HG03045 (cell line): ENCODE data around the gene CDC20.

ENCODE experiments used
- ATAC-seq: cut with Tn5 transposase; IDR thresholded peaks from one replicate; pipeline ENCODE4 v1.9.1; 2021; ENCODE audit warnings: mild to moderate bottlenecking, moderate library complexity; ENCODE audit not compliant: unreplicated experiment

CDC20 gene

GRCh38 chr1:43327549-43328292 is 31.1 kb upstream of the CDC20 start:
- ATAC-seq, result no peak

GRCh38 chr1:43329995-43330751 is 28.6 kb upstream of the CDC20 start:
- ATAC-seq, result no peak

GRCh38 chr1:43331688-43332087 is 27.1 kb upstream of the CDC20 start:
- no peak for ATAC-seq

- no peak for ATAC-seq
These were observed 24.2 kb upstream of the CDC20 start for GRCh38 chr1:43334453-43335205.

- ATAC-seq, result no peak
These were observed 21.2 kb upstream of the CDC20 start, which contains the start of gene MPL for GRCh38 chr1:43337588-43337987. Gene MPL, plus strand, starts transcription at chr1:43337818. Its CDS starts 31 bp downstream, at chr1:43337849.

- no peak for ATAC-seq
These were observed 20.8 kb upstream of the CDC20 start for GRCh38 chr1:43338001-43338400.

GRCh38 chr1:43339584-43340232 is 19.1 kb upstream of the CDC20 start:
- ATAC-seq, result no peak

- no peak for ATAC-seq
These were observed 18.2 kb upstream of the CDC20 start for GRCh38 chr1:43340559-43340958.

GRCh38 chr1:43344267-43344850 is 14.4 kb upstream of the CDC20 start:
- ATAC-seq, result no peak

GRCh38 chr1:43345120-43345519 is 13.7 kb upstream of the CDC20 start:
- no peak for ATAC-seq

- no peak for ATAC-seq
These were observed 12.1 kb upstream of the CDC20 start for GRCh38 chr1:43346636-43347035.

- no peak for ATAC-seq
These were observed 10.4 kb upstream of the CDC20 start for GRCh38 chr1:43348343-43348808.

- ATAC-seq, result peak; percentile 71
These were observed 9.8 kb upstream of the CDC20 start for GRCh38 chr1:43348809-43349593.

GRCh38 chr1:43349594-43350306 is 9.0 kb upstream of the CDC20 start:
- no peak for ATAC-seq

GRCh38 chr1:43350976-43351375 is 7.8 kb upstream of the CDC20 start:
- ATAC-seq, result no peak

- ATAC-seq, result no peak
These were observed 7.1 kb upstream of the CDC20 start for GRCh38 chr1:43351421-43352350.

GRCh38 chr1:43352351-43352705 is 6.5 kb upstream of the CDC20 start:
- no peak for ATAC-seq

GRCh38 chr1:43352881-43353280 is 5.9 kb upstream of the CDC20 start:
- ATAC-seq, result no peak
